Stimulated activated CD4-positive, alpha-beta T cell treated with anti-CD3 and anti-CD28 coated beads, Interleukin-4, amount 100 ng/mL, for 4 hours (primary cell): ENCODE measurements around the gene ODC1.

Experiments
- DNase-seq, 2 experiments: peaks; one replicate each; pipeline ENCODE4 v3.0.0-alpha.2; 2020

ODC1 gene

DNA sequence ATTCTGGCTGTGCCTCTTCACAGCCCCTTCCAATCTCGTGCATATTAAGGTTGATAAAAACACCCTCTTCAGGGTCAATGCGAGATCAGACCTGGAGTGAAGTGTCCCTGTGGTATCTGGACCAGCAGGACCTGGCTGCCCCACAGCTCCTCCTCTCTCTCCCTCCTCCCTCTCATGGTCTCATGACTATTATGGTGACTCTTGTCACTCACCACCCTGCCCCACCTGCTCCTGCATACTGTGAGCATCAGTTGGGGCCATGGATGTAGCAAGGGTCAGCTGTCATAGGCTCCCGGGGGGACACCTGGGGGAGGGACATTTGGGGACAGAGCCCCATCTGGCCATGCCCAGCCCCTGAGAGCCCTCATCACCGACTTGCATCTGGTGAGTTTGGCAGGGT is 50.2 kb downstream of the ODC1 start:
- no peak for DNase-seq

- DNase-seq, result no peak
Observed at GRCh38 chr2:10397297-10397875, 50.7 kb downstream of the ODC1 start.

- no peak for DNase-seq
Observed at GRCh38 chr2:10396464-10396863, 51.7 kb downstream of the ODC1 start.

GRCh38 chr2:10395893-10396292 is 52.2 kb downstream of the ODC1 start:
- no peak for DNase-seq

DNA sequence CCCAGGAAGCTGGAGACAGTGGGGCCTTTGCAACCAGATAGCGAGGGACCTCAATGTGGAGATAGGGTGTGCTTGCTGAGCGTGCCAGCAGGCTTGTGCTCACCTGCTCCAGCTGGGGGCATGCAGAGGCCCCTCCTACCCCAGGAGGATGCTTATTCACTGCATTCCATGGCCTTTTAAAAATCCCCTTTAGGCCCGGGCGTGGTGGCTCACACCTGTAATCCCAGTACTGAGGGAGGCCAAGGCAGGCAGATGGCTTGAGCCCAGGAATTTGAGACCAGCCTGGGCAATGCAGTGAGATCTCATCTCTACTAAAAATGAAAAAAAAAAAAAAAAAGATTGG is 54.5 kb downstream of the ODC1 start:
- DNase-seq, result no peak

DNA sequence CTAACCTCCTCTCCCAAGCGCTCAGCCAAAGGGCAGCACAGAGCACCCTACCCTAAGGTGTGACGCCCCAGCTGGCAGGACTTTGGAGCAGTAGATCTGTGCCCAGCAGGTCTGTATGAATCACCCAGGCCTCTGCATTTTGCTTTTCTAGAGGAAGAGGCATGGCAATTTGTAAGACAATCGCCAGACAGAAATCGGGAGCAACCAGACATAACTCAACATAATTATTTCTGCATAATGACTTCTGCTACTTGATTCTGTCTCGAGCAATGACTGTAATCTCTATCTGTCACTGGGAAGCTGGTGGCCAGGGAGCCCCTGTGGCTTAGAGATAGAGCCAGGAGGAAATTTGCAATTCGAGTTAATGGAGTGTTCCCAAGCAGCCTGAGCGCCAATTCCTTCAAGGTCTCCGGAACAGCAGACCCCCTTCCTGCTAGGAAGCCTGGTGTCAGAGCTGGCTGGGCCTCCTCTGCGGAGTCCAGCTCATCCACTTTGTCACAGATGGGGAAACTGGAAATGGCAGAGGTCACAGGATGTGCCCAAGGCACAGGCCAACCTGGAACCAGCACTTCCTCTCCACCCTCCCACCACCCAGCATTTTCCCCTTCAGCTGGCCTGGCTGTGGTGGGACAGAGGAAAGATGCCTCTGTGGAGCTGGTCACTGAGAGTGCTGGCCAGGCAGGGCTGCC is 55.0 kb downstream of the ODC1 start:
- DNase-seq, result no peak

DNA sequence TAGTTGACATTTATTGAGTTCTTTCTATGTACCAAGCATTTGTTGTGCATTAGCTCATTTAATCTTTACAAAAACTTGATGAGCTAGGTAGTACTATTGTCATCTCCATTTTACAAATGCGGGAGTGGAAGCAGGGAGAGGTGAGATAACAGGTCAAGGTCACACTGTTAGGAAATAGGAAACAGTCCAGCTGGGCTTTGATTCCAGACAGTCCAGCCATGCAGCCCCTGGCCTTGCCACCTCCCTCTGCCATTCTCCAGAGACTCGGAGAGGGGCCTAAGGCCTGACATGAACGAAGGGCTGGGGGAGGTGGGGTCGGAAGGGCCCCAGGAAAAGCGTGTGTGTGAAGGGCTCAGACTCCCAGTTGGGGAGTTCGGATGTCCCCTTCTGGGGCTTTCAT is 55.6 kb downstream of the ODC1 start:
- DNase-seq, result no peak

DNA sequence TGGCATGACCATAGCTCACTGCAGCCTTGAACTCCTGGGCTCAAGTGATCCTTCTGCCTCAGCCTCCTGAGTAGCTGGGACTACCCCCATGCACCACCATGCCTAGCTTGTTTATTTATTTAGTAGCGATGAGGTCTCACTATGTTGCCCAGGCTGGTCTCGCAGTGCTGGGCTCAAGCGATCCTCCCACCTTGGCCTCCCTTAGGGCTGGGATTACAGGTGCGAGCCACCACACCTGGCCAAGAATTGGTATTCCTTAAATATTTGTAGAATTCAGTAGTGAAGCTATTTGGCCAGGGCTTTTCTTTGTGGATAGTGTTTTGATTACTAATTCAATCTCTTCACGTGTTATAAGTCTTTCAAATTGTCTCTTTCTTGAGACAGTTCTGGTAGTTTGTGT is 56.0 kb downstream of the ODC1 start:
- DNase-seq, result no peak

- no peak for DNase-seq
Observed at GRCh38 chr2:10390369-10390801, 57.7 kb downstream of the ODC1 start.
